ENCODE measurements around the gene INPP4B.

- TF ChIP-seq CTCF (IDR thresholded peaks at IDR 0.05; ENCODE audit: low read depth, low read length): no peak
- no peak for TF ChIP-seq EZH2phosphoT487 (IDR thresholded peaks at IDR 0.05; ENCODE audit: low read depth)
Observed at GRCh38 chr4:142452161-142452855, 393.8 kb downstream of the INPP4B start.
